HEK293 (cell line): ENCODE data around the gene SMPD4.
"Not testable (repeated sequence)": the region's sequence is repeated elsewhere in the genome, so short reads cannot be mapped to it uniquely, and the experiment has no call there.

Experiments
- BCL11A ChIP-seq: fragments of 450-650 bp; formaldehyde crosslinking; IDR thresholded peaks from 2 replicates; pipeline ENCODE4 v1.5.1; 2016; ENCODE audit warnings: low read depth, missing biosample characterization, missing genetic modification characterization
- ZBTB7A ChIP-seq: fragments of 450-650 bp; formaldehyde crosslinking; IDR thresholded peaks from 2 replicates; pipeline ENCODE4 v1.5.1; 2016; ENCODE audit warnings: low read depth, missing biosample characterization, missing genetic modification characterization
- ZEB2 ChIP-seq: fragments of 450-650 bp; formaldehyde crosslinking; IDR thresholded peaks from 2 replicates; pipeline ENCODE4 v1.5.1; 2016; ENCODE audit warnings: missing biosample characterization, missing genetic modification characterization
- ZNF239 ChIP-seq: fragments of 450-650 bp; formaldehyde crosslinking; IDR thresholded peaks from 2 replicates; pipeline ENCODE4 v1.5.1; 2016; ENCODE audit warnings: missing biosample characterization, missing genetic modification characterization
- ZNF423 ChIP-seq: fragments of 450-650 bp; formaldehyde crosslinking; IDR thresholded peaks from 2 replicates; pipeline ENCODE4 v1.5.1; 2016; ENCODE audit warnings: missing biosample characterization, missing genetic modification characterization
- TF ChIP-seq, protein P1 (sequence below): fragments of 450-650 bp; formaldehyde crosslinking; IDR thresholded peaks from 2 replicates; pipeline ENCODE4 v1.5.1; 2017; ENCODE audit warnings: missing biosample characterization, mild to moderate bottlenecking, missing genetic modification characterization, moderate library complexity
- TF ChIP-seq, protein P2 (sequence below): fragments of 450-650 bp; formaldehyde crosslinking; IDR thresholded peaks from 2 replicates; pipeline ENCODE4 v1.5.1; 2016; ENCODE audit warnings: missing biosample characterization, missing genetic modification characterization

DNA sequence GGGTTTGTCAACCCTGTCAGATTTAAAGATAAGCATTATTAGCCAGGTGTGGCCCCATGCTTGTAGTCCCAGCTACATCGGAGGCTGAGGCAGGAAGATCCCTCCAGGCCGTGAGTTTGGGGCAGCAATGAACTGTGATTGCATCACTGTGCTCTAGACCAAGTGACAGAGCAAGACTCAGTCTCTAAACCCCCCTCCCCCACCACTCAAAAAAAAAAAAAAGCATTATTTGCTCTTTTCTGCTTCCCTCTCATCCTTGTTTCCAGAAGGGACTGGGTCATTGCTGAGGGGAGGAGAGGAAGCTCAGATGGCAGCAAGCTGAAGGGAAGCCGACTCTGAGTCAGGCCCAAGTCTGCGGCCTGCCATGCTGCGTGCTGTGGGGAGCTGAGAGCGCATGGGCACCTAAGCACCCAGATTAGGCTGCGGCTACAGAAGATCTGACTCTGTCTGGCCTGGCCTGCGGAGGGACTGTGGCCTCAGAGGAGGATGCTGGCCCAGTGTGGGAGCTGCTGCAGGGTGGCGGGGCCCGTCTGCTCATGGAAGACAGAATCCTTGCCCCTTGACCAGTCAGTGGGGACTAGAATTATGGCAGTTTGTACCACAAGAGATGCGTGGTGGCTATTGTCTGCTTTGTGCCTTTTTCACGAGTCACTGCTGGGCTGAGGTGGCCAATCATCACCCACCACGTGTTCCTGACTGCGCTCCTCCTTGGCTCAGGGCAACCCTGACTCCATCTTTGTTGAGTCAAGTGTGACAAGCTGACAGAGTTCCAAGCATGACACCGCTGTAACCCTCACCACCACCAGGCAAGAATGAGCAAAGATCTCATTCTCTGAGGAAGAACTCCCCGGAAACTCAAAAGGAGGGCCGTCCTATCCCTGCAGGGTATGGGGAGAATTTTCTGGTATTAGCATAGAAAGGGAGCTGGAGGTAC, 6.7 kb upstream of the SMPD4 start:
- TF ChIP-seq ZBTB7A (tag by site-specific recombination); BCL11A (tag by site-specific recombination); ZNF423; ZEB2; ZNF239 (tag by site-specific recombination): not testable (repeated sequence)
- TF ChIP-seq, protein P1, sequence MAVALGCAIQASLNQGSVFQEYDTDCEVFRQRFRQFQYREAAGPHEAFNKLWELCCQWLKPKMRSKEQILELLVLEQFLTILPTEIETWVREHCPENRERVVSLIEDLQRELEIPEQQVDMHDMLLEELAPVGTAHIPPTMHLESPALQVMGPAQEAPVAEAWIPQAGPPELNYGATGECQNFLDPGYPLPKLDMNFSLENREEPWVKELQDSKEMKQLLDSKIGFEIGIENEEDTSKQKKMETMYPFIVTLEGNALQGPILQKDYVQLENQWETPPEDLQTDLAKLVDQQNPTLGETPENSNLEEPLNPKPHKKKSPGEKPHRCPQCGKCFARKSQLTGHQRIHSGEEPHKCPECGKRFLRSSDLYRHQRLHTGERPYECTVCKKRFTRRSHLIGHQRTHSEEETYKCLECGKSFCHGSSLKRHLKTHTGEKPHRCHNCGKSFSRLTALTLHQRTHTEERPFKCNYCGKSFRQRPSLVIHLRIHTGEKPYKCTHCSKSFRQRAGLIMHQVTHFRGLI = not testable (repeated sequence)
- TF ChIP-seq, protein P2, sequence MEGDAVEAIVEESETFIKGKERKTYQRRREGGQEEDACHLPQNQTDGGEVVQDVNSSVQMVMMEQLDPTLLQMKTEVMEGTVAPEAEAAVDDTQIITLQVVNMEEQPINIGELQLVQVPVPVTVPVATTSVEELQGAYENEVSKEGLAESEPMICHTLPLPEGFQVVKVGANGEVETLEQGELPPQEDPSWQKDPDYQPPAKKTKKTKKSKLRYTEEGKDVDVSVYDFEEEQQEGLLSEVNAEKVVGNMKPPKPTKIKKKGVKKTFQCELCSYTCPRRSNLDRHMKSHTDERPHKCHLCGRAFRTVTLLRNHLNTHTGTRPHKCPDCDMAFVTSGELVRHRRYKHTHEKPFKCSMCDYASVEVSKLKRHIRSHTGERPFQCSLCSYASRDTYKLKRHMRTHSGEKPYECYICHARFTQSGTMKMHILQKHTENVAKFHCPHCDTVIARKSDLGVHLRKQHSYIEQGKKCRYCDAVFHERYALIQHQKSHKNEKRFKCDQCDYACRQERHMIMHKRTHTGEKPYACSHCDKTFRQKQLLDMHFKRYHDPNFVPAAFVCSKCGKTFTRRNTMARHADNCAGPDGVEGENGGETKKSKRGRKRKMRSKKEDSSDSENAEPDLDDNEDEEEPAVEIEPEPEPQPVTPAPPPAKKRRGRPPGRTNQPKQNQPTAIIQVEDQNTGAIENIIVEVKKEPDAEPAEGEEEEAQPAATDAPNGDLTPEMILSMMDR (tag by site-specific recombination) = not testable (repeated sequence)
